IMR-90 (cell line): ENCODE data around the gene PARP11. TPM values are rescaled to one million over a fixed set of nuclear protein-coding genes. Genes with fewer than 3 reads are reported as not detected.

Source experiments
- ATAC-seq: fragments of 200-7000 bp; cut with Tn5 transposase; 2 replicates; pipeline ENCODE4 v1.9.1; 2020; ENCODE audit warnings: low read depth, mild to moderate bottlenecking, moderate library complexity
- BruUV-seq: library from RNA; stranded (reverse); fragments of 400-500 nt; replicated peaks from 2 replicates; lab custom pipeline; 2021; lab: Mats Ljungman, UMichigan
- CTCF ChIA-PET: fragments of 300-600 bp; formaldehyde crosslinking; extraction: SDS; loops from one replicate; lab custom pipeline; 2021; ENCODE audit warnings: antibody characterized with exemption; lab: Yijun Ruan, JAX
- POLR2A ChIA-PET: fragments of 300-600 bp; sonication (Branson Sonifier 250); formaldehyde crosslinking; loops from one replicate; lab custom pipeline; 2022; ENCODE audit warnings: antibody characterized with exemption; ENCODE audit not compliant: unreplicated experiment; lab: Charles Lee
- DNase-seq: peaks from one replicate; pipeline ENCODE4 v3.0.0; 2013
- H2AFZ ChIP-seq: replicated peaks from 2 replicates; pipeline ENCODE3; 2013; ENCODE audit warnings: low read length, mild to moderate bottlenecking; ENCODE audit not compliant: poor library complexity
- H2AK5ac ChIP-seq: 2 replicates; pipeline ENCODE4 v1.6.1; 2013; ENCODE audit warnings: low read depth, low read length, inconsistent platforms
- H2AK9ac ChIP-seq: replicated peaks from 2 replicates; pipeline ENCODE3; 2013; ENCODE audit warnings: mild to moderate bottlenecking, low read depth, low read length, moderate library complexity; ENCODE audit not compliant: poor library complexity
- H2BK120ac ChIP-seq: 2 replicates; pipeline ENCODE4 v1.6.1; 2013; ENCODE audit warnings: low read depth, low read length, inconsistent platforms
- H2BK15ac ChIP-seq: 3 replicates; pipeline ENCODE4 v1.6.1; 2013; ENCODE audit warnings: low read depth, low read length, inconsistent platforms
- H2BK20ac ChIP-seq: 2 replicates; pipeline ENCODE4 v1.6.1; 2013; ENCODE audit warnings: low read depth, mild to moderate bottlenecking, inconsistent platforms, low read length, moderate library complexity
- H2BK5ac ChIP-seq: 2 replicates; pipeline ENCODE4 v1.6.1; 2013; ENCODE audit warnings: mild to moderate bottlenecking, low read depth, low read length, inconsistent platforms; ENCODE audit not compliant: poor library complexity, severe bottlenecking
- H3K14ac ChIP-seq: replicated peaks from 2 replicates; pipeline ENCODE4 v1.6.1; 2013; ENCODE audit warnings: low read depth, low read length, inconsistent platforms
- H3K18ac ChIP-seq: 2 replicates; pipeline ENCODE4 v1.6.1; 2013; ENCODE audit warnings: low read depth, low read length, control low read depth
- H3K23ac ChIP-seq: 2 replicates; pipeline ENCODE4 v1.6.1; 2013; ENCODE audit warnings: low read depth, low read length, inconsistent platforms
- H3K27ac ChIP-seq: 2 replicates; pipeline ENCODE4 v1.5.1; 2013; ENCODE audit warnings: mild to moderate bottlenecking, control low read depth, low read length; ENCODE audit not compliant: insufficient read depth
- H3K27me3 ChIP-seq: 2 replicates; pipeline ENCODE4 v1.6.1; 2013; ENCODE audit warnings: low read length; ENCODE audit not compliant: control insufficient read depth, insufficient read depth
- H3K36me3 ChIP-seq: 2 replicates; pipeline ENCODE4 v1.6.1; 2013; ENCODE audit warnings: low read length, mixed read lengths; ENCODE audit not compliant: control insufficient read depth, insufficient read depth
- H3K4ac ChIP-seq: 2 replicates; pipeline ENCODE4 v1.6.1; 2013; ENCODE audit warnings: low read depth, low read length, inconsistent platforms
- H3K4me1 ChIP-seq: 2 replicates; pipeline ENCODE4 v1.6.1; 2013; ENCODE audit warnings: low read length, mixed read lengths; ENCODE audit not compliant: control insufficient read depth, insufficient read depth
- H3K4me2 ChIP-seq: 2 replicates; pipeline ENCODE4 v1.6.1; 2013; ENCODE audit warnings: low read depth, mild to moderate bottlenecking, control low read depth, low read length, moderate library complexity
- H3K4me3 ChIP-seq: 2 replicates; pipeline ENCODE4 v1.5.1; 2013; ENCODE audit warnings: low read depth, mild to moderate bottlenecking, control low read depth, low read length, moderate library complexity; ENCODE audit not compliant: insufficient read depth
- H3K56ac ChIP-seq: 2 replicates; pipeline ENCODE4 v1.6.1; 2013; ENCODE audit warnings: low read length, inconsistent platforms; ENCODE audit not compliant: insufficient read depth; ENCODE audit errors: extremely low read depth
- H3K79me1 ChIP-seq, 2 experiments: 2 replicates each; pipeline ENCODE4 v1.6.1; 2013; ENCODE audit warnings: low read length in 2 of 2, inconsistent platforms in 1 of 2, low read depth in 1 of 2
- H3K9ac ChIP-seq: 2 replicates; pipeline ENCODE4 v1.6.1; 2013; ENCODE audit warnings: low read depth, low read length, control low read depth
- H3K9me1 ChIP-seq: 2 replicates; pipeline ENCODE4 v1.6.1; 2013; ENCODE audit warnings: low read length, inconsistent platforms; ENCODE audit not compliant: insufficient read depth
- H3K9me3 ChIP-seq: 2 replicates; pipeline ENCODE4 v1.6.1; 2013; ENCODE audit warnings: low read length; ENCODE audit not compliant: control insufficient read depth, insufficient read depth
- H4K20me1 ChIP-seq: 2 replicates; pipeline ENCODE4 v1.6.1; 2013; ENCODE audit warnings: low read length, inconsistent platforms; ENCODE audit not compliant: insufficient read depth
- H4K5ac ChIP-seq: 2 replicates; pipeline ENCODE4 v1.6.1; 2013; ENCODE audit warnings: mild to moderate bottlenecking, low read depth, low read length, control low read depth
- H4K8ac ChIP-seq, 2 experiments: 2 replicates each; pipeline ENCODE4 v1.6.1; 2013; ENCODE audit warnings: low read depth in 2 of 2, low read length in 2 of 2, control low read depth in 1 of 2, inconsistent platforms in 1 of 2
- H4K91ac ChIP-seq: 2 replicates; pipeline ENCODE4 v1.6.1; 2013; ENCODE audit warnings: low read depth, low read length, inconsistent platforms; ENCODE audit not compliant: insufficient read depth
- BHLHE40 ChIP-seq: fragments of 150-350 bp; IDR thresholded peaks from 2 replicates; pipeline ENCODE4 v1.6.1; 2016; ENCODE audit warnings: mild to moderate bottlenecking, low read depth, low read length
- CEBPB ChIP-seq: IDR thresholded peaks from 2 replicates; pipeline ENCODE4 v1.6.1; 2012; ENCODE audit warnings: low read depth, low read length, improper control_type of control experiment
- CHD1 ChIP-seq: IDR thresholded peaks from 2 replicates; pipeline ENCODE4 v1.6.1; 2012; ENCODE audit warnings: low read depth, low read length, improper control_type of control experiment
- CTCF ChIP-seq: conservative IDR thresholded peaks from 2 replicates; pipeline ENCODE4 v1.5.1; 2012; ENCODE audit warnings: mild to moderate bottlenecking, low read depth, low read length, improper control_type of control experiment
- ELK1 ChIP-seq: fragments of 150-350 bp; IDR thresholded peaks from 2 replicates; pipeline ENCODE4 v1.6.1; 2016; ENCODE audit warnings: low read depth, mild to moderate bottlenecking, low read length, moderate library complexity, borderline replicate concordance
- FOS ChIP-seq: fragments of 150-350 bp; IDR thresholded peaks from 2 replicates; pipeline ENCODE4 v1.6.1; 2016; ENCODE audit warnings: low read depth, low read length
- MAFK ChIP-seq: IDR thresholded peaks from 2 replicates; pipeline ENCODE4 v1.6.1; 2012; ENCODE audit warnings: low read depth, low read length, improper control_type of control experiment
- MAZ ChIP-seq: IDR thresholded peaks from 2 replicates; pipeline ENCODE4 v1.6.1; 2012; ENCODE audit warnings: low read depth, mild to moderate bottlenecking, low read length, improper control_type of control experiment, moderate library complexity, borderline replicate concordance
- MXI1 ChIP-seq: IDR thresholded peaks from 2 replicates; pipeline ENCODE4 v1.6.1; 2012; ENCODE audit warnings: low read depth, mild to moderate bottlenecking, low read length, moderate library complexity, borderline replicate concordance
- NFE2L2 ChIP-seq: fragments of 150-350 bp; IDR thresholded peaks from 2 replicates; pipeline ENCODE4 v1.6.1; 2016; ENCODE audit warnings: low read depth, mild to moderate bottlenecking, low read length
- POLR2A ChIP-seq: IDR thresholded peaks from 2 replicates; pipeline ENCODE4 v1.6.1; 2012; ENCODE audit warnings: mild to moderate bottlenecking, low read depth, low read length
- RAD21 ChIP-seq: IDR thresholded peaks from 2 replicates; pipeline ENCODE4 v1.6.1; 2012; ENCODE audit warnings: low read length, improper control_type of control experiment
- RCOR1 ChIP-seq: IDR thresholded peaks from 2 replicates; pipeline ENCODE4 v1.6.1; 2012; ENCODE audit warnings: mild to moderate bottlenecking, low read length, improper control_type of control experiment; ENCODE audit not compliant: insufficient replicate concordance
- RFX5 ChIP-seq: IDR thresholded peaks from 2 replicates; pipeline ENCODE4 v1.8.0; 2012; ENCODE audit warnings: low read depth, mild to moderate bottlenecking, low read length, moderate library complexity
- SMC3 ChIP-seq: fragments of 150-350 bp; IDR thresholded peaks from 2 replicates; pipeline ENCODE4 v1.6.1; 2016; ENCODE audit warnings: low read depth, mild to moderate bottlenecking, antibody characterized with exemption, low read length, moderate library complexity
- USF2 ChIP-seq: fragments of 150-350 bp; IDR thresholded peaks from 2 replicates; pipeline ENCODE4 v1.6.1; 2017; ENCODE audit warnings: mild to moderate bottlenecking, antibody characterized with exemption, low read length, low read depth
- WGBS, 2 experiments: methylation state at CpG; one replicate each; pipeline versions ENCODE4 v1.1.5 to v1.1.7; 2013; ENCODE audit warnings: missing lambda C conversion rate in 2 of 2; ENCODE audit not compliant: insufficient read length in 1 of 2; ENCODE audit errors: extremely low coverage in 2 of 2; 5-methylcytosine and 5-hydroxymethylcytosine counted together
- dilution Hi-C: fragments of 300-500 bp; cut with HindIII; formaldehyde crosslinking; loops from one replicate; pipeline ENCODE4 v1.14.3; 2018; ENCODE audit warnings: low sequenced_read_pairs; ENCODE audit not compliant: unreplicated experiment
- in situ Hi-C: fragments of 300-500 bp; cut with MboI; formaldehyde crosslinking; loops from 3 replicates; pipeline ENCODE4 v1.14.3; 2019; ENCODE audit warnings: low sequenced_read_pairs, inconsistent platforms, mixed read lengths
- intact Hi-C: fragments of 100-400 bp; cut with micrococcal nuclease; formaldehyde crosslinking; loops from 2 replicates; pipeline ENCODE4 v1.10.0; 2022
- polyA plus RNA-seq, 3 experiments: library from polyadenylated mRNA; depleted of rRNA; stranded (reverse); fragments of >200 nt; gene quantifications; 2 replicates each; pipeline ENCODE4 v1.2.3, GENCODE V29; 2012; ENCODE audit warnings: low replicate concordance in 1 of 3
- total RNA-seq: library from RNA; depleted of rRNA; stranded (reverse); fragments of >200 nt; gene quantifications from 2 replicates; pipeline ENCODE4 v1.2.3, GENCODE V29; 2012

The PARP11 gene
- total and polyA plus RNA-seq, 2 of the 4 experiments (the other 2 are of a cell fraction), result 1.8 to 3.0 TPM

GRCh38 chr12:3803865-3804472, 69.2 kb downstream of the PARP11 start:
- Histone ChIP-seq H3K56ac (no peak overlapping the region), H3K4me1 (no peaks in the 10 kb centered on the region), H2BK15ac (no peak overlapping the region), H2AK5ac (no peak overlapping the region), H3K23ac (no peak overlapping the region), H3K27ac (no peak overlapping the region), H2BK5ac (no peak overlapping the region), H2BK120ac (no peak overlapping the region), H3K9me3 (no peaks in the 10 kb centered on the region), H3K4me2 (no peak overlapping the region), H3K27me3 (no peaks in the 10 kb centered on the region), H3K4ac (no peak overlapping the region), H3K9ac (no peak overlapping the region), H3K4me3 (no peak overlapping the region), H2AK9ac (no peak overlapping the region), H4K91ac (no peak overlapping the region), H4K8ac (no peak overlapping the region), H4K20me1 (no peaks in the 10 kb centered on the region), H3K18ac (no peak overlapping the region), H2BK20ac (no peak overlapping the region), H3K36me3 (no peaks in the 10 kb centered on the region), H2AFZ (no peak overlapping the region), H3K14ac (no peak overlapping the region), H3K9me1 (no peaks in the 10 kb centered on the region), H4K5ac (no peak overlapping the region), H3K79me1 (no peaks in the 10 kb centered on the region)
- peak; percentile 81 for TF ChIP-seq RAD21
- TF ChIP-seq BHLHE40, result no peak
- TF ChIP-seq CHD1, result no peak
- TF ChIP-seq MAZ, result no peak
- TF ChIP-seq RFX5, result no peak
- no peak for TF ChIP-seq CEBPB
- TF ChIP-seq MAFK, result no peak
- TF ChIP-seq POLR2A, result no peak
- TF ChIP-seq ELK1, result no peak
- TF ChIP-seq MXI1, result no peak
- no peak for TF ChIP-seq USF2
- peak; percentile 77 for TF ChIP-seq SMC3
- no peak for TF ChIP-seq FOS
- TF ChIP-seq RCOR1, result no peak
- peak; percentile 81 for TF ChIP-seq CTCF
- TF ChIP-seq NFE2L2, result no peak
- in situ Hi-C loops, result loop anchor here (10.0 kb wide), 1 partner anchor 509 kb away; no protein-coding TSS in a partner anchor
- ChIA-PET CTCF (interaction anchor here (0.5 to 2.8 kb wide), 6 partner anchors 8 to 513 kb away, joined by 3 to 22 read pairs (median 4); no protein-coding TSS in a partner anchor), POLR2A (no interaction called here)
- DNase-seq, result peak; percentile 72
- peak; percentile 93 for ATAC-seq
- WGBS, 2 experiments, result 100% methylated on average over 2 of the region's 14 CpGs; no CpG with 5 or more reads in 1 of the 2 experiments
- intact Hi-C loops, result loop anchor here (1.0 kb wide), 2 partner anchors 149 to 504 kb away; no protein-coding TSS in a partner anchor
- dilution Hi-C loops, result no loop called here
- BruUV-seq, result no TSS peak
